Fibroblast of the aortic adventitia (primary cell): ENCODE measurements around the gene HMOX1. TPM values are rescaled to one million over a fixed set of nuclear protein-coding genes. Genes with fewer than 3 reads are reported as not detected.

Experiments
- DNase-seq: peaks from one replicate; pipeline ENCODE4 v3.0.0-alpha.2; 2010; ENCODE audit warnings: low read depth
- H3K4me3 ChIP-seq: 2 replicates; pipeline ENCODE4 v1.5.1; 2011; ENCODE audit warnings: low read depth, mild to moderate bottlenecking, control low read depth, low read length, moderate library complexity
- CTCF ChIP-seq: IDR thresholded peaks from 2 replicates; pipeline ENCODE4 v1.5.1; 2011; ENCODE audit warnings: mild to moderate bottlenecking, low read length, control low read depth, inconsistent platforms; ENCODE audit not compliant: insufficient read depth
- total RNA-seq: library from RNA; depleted of rRNA; stranded (reverse); fragments of >200 nt; gene quantifications from 2 replicates; pipeline ENCODE4 v1.2.3, GENCODE V29; 2012; ENCODE audit warnings: low replicate concordance

HMOX1 gene
- total RNA-seq, 1 donor = 59.2 TPM

- DNase-seq = no peak
- no peak for TF ChIP-seq CTCF
Measured at GRCh38 chr22:35379146-35379993, 1.5 kb upstream of the HMOX1 start.

GRCh38 chr22:35380013-35380412, 883 bp upstream of the HMOX1 start:
- H3K4me3 ChIP-seq = no peak overlapping the region
- DNase-seq = peak; percentile 25
- no peak for TF ChIP-seq CTCF

More at GRCh38 chr22:35379146-35379993, 1.5 kb upstream of the HMOX1 start:
- no peak overlapping the region for H3K4me3 ChIP-seq

GRCh38 chr22:35381424-35382009, 621 bp downstream of the HMOX1 start:
- no peak for TF ChIP-seq CTCF
- H3K4me3 ChIP-seq = peak overlapping the region; percentile 99
- no peak for DNase-seq

GRCh38 chr22:35383679-35384071, 2.8 kb downstream of the HMOX1 start:
- H3K4me3 ChIP-seq = peak overlapping the region; percentile 99
- DNase-seq = no peak
- no peak for TF ChIP-seq CTCF

- no peak for TF ChIP-seq CTCF
- H3K4me3 ChIP-seq = peak overlapping the region; percentile 13
- no peak for DNase-seq
Measured at GRCh38 chr22:35384527-35384926, 3.6 kb downstream of the HMOX1 start.

GRCh38 chr22:35384975-35385588, 4.2 kb downstream of the HMOX1 start:
- peak overlapping the region; percentile 9 for H3K4me3 ChIP-seq
- TF ChIP-seq CTCF = no peak
- no peak for DNase-seq
